C4-2B (cell line): ENCODE measurements around the gene HDAC7.

Experiments used
- H3K27ac ChIP-seq: fragments of 450-650 bp; 2 replicates; pipeline ENCODE4 v1.5.1; 2017
- ZFX ChIP-seq: fragments of 450-650 bp; IDR thresholded peaks from 2 replicates; pipeline ENCODE4 v1.6.1; 2017
- TF ChIP-seq, protein P1 (sequence below): fragments of 450-650 bp; conservative IDR thresholded peaks from 2 replicates; pipeline ENCODE4 v1.5.1; 2017; ENCODE audit warnings: mild to moderate bottlenecking

Gene HDAC7

DNA sequence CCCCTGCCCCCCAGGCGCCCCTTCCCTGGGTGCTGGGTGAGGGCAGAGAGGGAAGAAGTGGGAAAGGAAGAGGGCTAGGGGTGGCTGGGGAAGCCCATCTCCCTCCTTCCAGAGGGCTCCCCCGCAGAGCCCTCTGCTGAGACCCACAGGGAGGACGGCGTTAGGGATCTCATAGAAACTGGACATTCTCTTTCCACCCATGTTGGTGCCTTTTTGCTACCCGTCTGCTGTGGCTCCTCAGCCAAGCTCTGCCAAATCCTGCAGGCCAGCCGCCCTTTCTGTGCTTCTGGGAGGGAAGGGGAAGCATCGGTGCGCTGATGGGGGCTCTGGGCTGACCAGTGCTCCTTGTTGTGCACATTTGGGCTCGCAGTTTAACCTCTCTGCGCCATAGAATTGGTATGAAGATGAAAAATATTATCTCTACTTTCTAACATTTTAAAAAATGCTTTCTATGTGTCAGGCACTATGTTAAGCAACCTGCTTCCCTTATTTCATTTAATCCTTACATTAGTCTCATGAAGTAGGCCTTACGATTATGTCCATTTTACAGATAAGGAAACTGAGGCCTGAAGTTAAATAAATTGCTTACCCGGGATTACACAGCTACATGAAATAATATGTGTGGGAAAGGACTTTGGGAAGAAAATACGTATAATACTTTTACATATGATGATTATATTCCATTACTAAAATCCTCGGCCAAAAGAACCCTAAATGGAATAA is 45.7 kb downstream of the HDAC7 start:
- TF ChIP-seq, protein P1, sequence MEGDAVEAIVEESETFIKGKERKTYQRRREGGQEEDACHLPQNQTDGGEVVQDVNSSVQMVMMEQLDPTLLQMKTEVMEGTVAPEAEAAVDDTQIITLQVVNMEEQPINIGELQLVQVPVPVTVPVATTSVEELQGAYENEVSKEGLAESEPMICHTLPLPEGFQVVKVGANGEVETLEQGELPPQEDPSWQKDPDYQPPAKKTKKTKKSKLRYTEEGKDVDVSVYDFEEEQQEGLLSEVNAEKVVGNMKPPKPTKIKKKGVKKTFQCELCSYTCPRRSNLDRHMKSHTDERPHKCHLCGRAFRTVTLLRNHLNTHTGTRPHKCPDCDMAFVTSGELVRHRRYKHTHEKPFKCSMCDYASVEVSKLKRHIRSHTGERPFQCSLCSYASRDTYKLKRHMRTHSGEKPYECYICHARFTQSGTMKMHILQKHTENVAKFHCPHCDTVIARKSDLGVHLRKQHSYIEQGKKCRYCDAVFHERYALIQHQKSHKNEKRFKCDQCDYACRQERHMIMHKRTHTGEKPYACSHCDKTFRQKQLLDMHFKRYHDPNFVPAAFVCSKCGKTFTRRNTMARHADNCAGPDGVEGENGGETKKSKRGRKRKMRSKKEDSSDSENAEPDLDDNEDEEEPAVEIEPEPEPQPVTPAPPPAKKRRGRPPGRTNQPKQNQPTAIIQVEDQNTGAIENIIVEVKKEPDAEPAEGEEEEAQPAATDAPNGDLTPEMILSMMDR, result no peak
- TF ChIP-seq ZFX, result no peak
- H3K27ac ChIP-seq, result peak overlapping the region; percentile 66

DNA sequence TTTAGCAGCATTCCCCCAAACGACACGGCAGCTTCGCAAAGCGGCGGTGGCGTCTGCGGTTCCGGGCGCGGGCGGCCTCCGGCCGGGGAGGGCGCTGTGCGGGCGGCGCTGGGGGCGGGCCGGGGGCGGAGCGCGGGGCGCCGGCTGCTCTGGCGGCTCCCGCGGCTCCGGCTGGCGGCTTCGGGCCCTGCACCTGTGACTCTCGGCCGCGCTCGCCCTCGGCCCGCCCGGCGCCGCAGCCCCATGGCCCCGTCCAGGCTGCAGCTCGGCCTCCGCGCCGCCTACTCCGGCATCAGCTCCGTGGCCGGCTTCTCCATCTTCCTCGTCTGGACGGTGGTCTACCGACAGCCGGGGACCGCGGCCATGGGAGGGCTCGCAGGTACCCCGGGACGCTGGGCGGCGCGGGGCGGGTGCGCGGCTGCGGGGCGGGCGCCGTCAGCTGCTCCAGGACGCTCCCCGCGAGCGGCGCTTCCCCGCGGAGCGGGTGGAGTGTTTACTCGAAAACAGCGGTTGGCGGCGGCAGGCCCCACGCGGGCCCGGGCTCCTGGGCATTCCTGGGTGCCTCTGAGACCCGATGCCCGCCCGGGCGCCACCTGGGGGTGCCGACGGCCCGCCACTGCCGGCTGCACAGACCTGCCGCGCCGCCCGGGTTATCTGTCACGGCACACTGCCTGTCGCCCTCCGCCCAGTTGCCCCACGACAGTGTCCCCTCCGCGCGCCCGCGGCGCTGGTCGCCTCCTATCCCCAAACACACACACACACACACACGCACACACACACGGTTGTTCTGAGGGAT is 46.4 kb downstream of the HDAC7 start, which contains the start of gene SLC48A1:
Gene SLC48A1, plus strand, starts transcription at position 177 of the 796 bp plus-strand sequence. Its CDS starts 67 bp downstream, at position 244.
- TF ChIP-seq, protein P1, result peak; percentile 91
- TF ChIP-seq ZFX, result peak; percentile 69; the same call in 1 of the 2 replicates
- H3K27ac ChIP-seq, result peak within 1 kb of the TSS; percentile 66

DNA sequence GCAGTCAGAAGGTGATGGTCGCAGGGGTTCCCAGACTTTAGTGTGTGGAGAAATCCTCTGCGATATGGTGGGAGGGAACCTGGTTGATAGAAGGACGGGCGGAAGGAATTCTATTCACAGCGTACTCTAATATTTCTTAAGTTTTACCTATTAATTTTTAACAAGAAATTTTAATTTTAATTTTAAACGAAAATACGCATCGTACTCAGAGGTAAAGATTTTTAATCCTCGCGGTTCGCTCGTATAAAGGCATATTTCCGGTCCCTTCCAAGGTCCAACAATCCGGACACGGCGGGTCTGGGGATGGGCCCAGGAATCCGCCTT is 47.0 kb downstream of the HDAC7 start:
- peak overlapping the region; percentile 66 for H3K27ac ChIP-seq
- TF ChIP-seq, protein P1, result no peak
- TF ChIP-seq ZFX, result no peak

DNA sequence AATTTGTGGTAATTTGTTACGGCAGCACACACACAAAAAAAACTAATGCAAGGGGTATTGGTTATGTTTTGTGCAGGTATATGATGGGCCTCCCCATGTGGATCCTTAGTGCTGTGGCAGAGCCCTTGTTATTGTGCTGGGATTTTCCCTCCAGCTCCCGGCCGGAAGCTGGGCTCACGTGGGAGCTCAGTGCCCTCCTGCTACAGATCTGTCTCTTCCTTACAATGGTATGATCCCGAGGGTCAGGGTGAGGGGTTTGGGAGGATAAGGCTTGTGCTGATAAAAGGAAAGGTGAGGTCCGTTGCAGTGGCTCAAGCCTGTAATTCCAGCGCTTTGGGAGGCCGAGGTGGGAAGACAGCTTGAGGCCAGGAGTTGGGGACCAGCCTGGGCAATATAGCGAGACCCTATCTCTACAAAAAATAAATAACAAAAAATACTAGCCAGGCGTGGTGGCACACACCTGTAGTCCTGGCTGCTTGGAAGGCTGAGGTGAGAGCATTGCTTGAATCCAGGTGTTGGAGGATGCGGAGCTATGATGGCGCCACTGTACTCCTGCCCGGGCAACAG is 47.5 kb downstream of the HDAC7 start:
- TF ChIP-seq ZFX, result no peak
- TF ChIP-seq, protein P1, result no peak
- H3K27ac ChIP-seq, result no peak overlapping the region; the same call in 1 of the 2 replicates

DNA sequence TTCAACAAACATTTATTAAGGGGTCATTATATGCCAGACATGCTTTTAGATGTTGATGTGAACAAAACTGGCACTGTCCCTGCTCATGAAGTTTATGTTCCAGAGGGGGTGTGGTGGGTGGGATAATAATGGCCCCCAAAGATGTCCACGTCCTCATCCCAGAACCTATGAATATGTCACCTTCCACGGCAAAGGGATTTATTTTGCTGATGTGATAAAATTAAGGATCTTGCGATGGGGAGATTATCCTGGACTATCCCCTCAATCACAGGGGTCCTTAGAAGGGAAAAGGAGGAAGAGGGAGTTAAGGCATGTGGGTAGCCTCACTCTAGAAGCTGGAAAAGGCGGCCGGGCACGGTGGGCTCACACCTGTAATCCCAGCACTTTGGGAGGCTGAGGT is 48.4 kb downstream of the HDAC7 start:
- TF ChIP-seq ZFX, result no peak
- H3K27ac ChIP-seq, result no peak overlapping the region

DNA sequence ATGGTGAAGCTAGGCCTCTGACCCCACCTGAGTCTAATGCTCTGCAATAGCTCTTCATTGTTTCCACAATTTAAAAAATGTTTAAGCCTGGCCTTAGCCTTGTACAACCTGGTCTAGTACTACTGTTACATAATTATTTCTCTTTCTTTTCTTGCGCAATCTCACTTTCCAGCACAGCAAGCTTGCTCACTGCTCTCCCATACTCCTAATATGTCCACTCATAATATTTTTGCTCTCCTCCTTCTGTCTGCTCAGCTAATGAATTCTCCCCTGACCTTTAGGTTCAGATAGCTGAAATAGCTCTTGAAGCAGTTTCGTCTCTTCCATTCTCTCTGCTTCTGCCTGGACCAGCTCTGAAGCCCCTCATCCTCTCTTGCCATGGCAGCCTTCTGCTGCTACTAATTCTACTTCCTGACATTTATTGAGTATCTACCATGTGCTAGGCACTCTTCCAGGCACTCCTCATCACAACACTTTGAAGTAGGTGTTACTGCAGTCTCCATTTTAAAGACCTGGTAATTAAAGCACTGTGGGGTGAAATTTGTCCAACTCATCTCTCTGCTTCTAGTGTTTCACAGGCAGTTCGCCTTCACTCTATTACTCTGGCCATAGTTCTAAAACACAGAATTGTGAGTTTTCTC is 49.5 kb downstream of the HDAC7 start:
- no peak overlapping the region for H3K27ac ChIP-seq
- TF ChIP-seq, protein P1, result no peak
- TF ChIP-seq ZFX, result no peak

DNA sequence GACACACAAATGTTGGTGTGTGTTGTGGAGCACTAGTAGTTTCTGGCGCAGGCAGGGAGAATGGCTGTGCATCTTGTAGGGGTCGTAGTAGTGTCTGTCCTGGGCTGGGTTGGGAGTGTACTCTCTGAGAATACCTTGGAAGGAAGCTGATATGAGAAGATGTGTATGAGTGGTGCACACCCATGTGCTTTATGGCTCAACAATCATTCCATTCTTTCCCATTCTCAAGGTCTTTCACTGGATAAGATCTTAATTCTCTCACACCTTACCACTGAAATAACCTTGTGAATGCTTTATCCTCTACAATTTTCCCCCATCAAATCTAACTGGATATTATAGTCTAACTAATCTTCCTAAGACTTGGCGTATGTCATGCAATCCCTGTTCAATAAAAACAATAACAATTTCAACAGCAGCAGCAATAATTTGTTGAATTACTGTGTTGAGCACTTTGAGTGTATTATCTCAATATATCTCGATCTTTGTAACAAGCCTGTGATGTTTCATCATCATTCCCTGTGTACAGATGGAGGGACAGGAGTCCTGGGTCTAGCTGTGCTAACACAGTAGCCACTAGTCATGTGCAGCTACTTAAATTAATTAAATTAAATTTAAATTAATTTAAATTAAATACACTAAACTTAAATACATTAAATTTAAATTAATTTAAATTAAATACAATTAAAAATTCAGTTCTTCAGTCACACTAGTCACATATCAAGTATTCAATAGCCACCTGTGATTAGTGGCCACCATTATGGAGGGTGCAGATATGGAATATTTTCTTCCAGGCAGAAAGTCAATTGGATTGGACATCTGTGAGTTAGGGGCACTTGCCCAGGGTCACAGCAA is 50.2 kb downstream of the HDAC7 start:
- no peak overlapping the region for H3K27ac ChIP-seq
- TF ChIP-seq, protein P1, result no peak
- TF ChIP-seq ZFX, result no peak
